IMR-90 (cell line): ENCODE measurements around the gene OGT.

Experiments
- BHLHE40 ChIP-seq: fragments of 150-350 bp; IDR thresholded peaks from 2 replicates; pipeline ENCODE4 v1.6.1; 2016; ENCODE audit warnings: mild to moderate bottlenecking, low read depth, low read length
- CEBPB ChIP-seq: IDR thresholded peaks from 2 replicates; pipeline ENCODE4 v1.6.1; 2012; ENCODE audit warnings: low read depth, low read length, improper control_type of control experiment
- CTCF ChIP-seq: conservative IDR thresholded peaks from 2 replicates; pipeline ENCODE4 v1.5.1; 2012; ENCODE audit warnings: mild to moderate bottlenecking, low read depth, low read length, improper control_type of control experiment
- FOS ChIP-seq: fragments of 150-350 bp; IDR thresholded peaks from 2 replicates; pipeline ENCODE4 v1.6.1; 2016; ENCODE audit warnings: low read depth, low read length
- MAFK ChIP-seq: IDR thresholded peaks from 2 replicates; pipeline ENCODE4 v1.6.1; 2012; ENCODE audit warnings: low read depth, low read length, improper control_type of control experiment
- MAZ ChIP-seq: IDR thresholded peaks from 2 replicates; pipeline ENCODE4 v1.6.1; 2012; ENCODE audit warnings: low read depth, mild to moderate bottlenecking, low read length, improper control_type of control experiment, moderate library complexity, borderline replicate concordance
- MXI1 ChIP-seq: IDR thresholded peaks from 2 replicates; pipeline ENCODE4 v1.6.1; 2012; ENCODE audit warnings: low read depth, mild to moderate bottlenecking, low read length, moderate library complexity, borderline replicate concordance
- POLR2A ChIP-seq: IDR thresholded peaks from 2 replicates; pipeline ENCODE4 v1.6.1; 2012; ENCODE audit warnings: mild to moderate bottlenecking, low read depth, low read length
- RCOR1 ChIP-seq: IDR thresholded peaks from 2 replicates; pipeline ENCODE4 v1.6.1; 2012; ENCODE audit warnings: mild to moderate bottlenecking, low read length, improper control_type of control experiment; ENCODE audit not compliant: insufficient replicate concordance
- RFX5 ChIP-seq: IDR thresholded peaks from 2 replicates; pipeline ENCODE4 v1.8.0; 2012; ENCODE audit warnings: low read depth, mild to moderate bottlenecking, low read length, moderate library complexity
- SMC3 ChIP-seq: fragments of 150-350 bp; IDR thresholded peaks from 2 replicates; pipeline ENCODE4 v1.6.1; 2016; ENCODE audit warnings: low read depth, mild to moderate bottlenecking, antibody characterized with exemption, low read length, moderate library complexity
- USF2 ChIP-seq: fragments of 150-350 bp; IDR thresholded peaks from 2 replicates; pipeline ENCODE4 v1.6.1; 2017; ENCODE audit warnings: mild to moderate bottlenecking, antibody characterized with exemption, low read length, low read depth

GRCh38 chrX:71489540-71489939, 43.4 kb upstream of the OGT start:
- no peak for TF ChIP-seq CTCF
- no peak for TF ChIP-seq MAFK
- TF ChIP-seq RCOR1, result no peak
- TF ChIP-seq RFX5, result no peak
- TF ChIP-seq BHLHE40, result no peak
- no peak for TF ChIP-seq MAZ
- no peak for TF ChIP-seq MXI1
- TF ChIP-seq POLR2A, result no peak
- TF ChIP-seq USF2, result no peak
- TF ChIP-seq SMC3, result no peak
- no peak for TF ChIP-seq FOS
- no peak for TF ChIP-seq CEBPB
